Stimulated activated CD8-positive, alpha-beta memory T cell treated with anti-CD3 and anti-CD28 coated beads, Interleukin-12 subunit alpha, Interleukin-12 subunit beta, amount 100 ng/mL, for 4 hours (primary cell): ENCODE measurements around the gene FAM171A1.
"Not testable (repeated sequence)": the region's sequence is repeated elsewhere in the genome, so short reads cannot be mapped to it uniquely, and the experiment has no call there.

Source experiments
- DNase-seq: peaks from one replicate; pipeline ENCODE4 v3.0.0-alpha.2; 2020; ENCODE audit warnings: low read depth

FAM171A1 gene

DNA sequence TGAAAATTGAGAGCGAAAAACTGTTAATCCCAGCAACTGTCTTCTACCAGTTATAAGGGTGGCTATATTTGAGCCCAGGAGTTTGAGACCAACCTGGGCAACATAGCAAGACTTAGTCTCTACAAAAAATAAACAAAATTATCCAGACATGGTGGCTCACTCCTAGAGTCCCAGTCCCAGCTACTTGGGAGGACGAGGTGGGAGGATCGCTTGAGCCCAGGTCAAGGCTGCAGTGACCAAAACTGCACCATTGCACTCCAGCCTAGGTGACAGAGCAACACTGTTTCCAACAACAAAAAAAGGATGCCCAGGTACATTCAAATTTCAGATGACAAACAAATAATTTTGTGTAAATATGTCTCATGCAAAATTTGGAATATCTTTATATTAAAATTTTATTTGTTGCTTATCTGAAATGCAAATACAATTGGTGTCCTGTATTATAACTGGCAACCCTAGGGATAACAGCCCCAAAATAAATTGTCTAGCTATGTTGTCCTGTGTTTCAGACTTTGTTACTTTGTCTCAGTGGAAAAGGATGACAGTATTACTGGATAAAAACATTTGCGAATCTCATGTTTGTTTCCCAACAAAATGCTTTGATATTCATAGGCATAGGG is 26.7 kb downstream of the FAM171A1 start:
- no peak for DNase-seq

DNA sequence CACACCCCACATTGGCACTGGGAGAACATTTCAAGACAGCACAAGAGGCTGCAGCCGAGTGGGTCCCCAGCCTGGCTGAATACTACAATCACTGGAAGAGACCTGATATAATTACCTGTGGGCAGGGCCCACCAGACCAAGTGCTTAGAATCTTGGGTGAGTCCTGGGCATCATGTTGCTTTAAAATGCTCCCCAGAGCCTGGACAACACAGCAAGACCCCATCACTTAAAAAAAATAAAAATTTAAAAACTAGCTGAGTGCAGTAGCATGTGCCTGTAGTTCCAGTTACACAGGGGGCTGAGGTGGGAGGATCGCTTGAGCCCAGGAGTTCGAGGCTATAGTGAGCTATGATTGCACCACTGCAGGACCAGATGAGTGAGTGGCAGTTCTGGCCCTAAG is 28.1 kb downstream of the FAM171A1 start:
- no peak for DNase-seq

DNA sequence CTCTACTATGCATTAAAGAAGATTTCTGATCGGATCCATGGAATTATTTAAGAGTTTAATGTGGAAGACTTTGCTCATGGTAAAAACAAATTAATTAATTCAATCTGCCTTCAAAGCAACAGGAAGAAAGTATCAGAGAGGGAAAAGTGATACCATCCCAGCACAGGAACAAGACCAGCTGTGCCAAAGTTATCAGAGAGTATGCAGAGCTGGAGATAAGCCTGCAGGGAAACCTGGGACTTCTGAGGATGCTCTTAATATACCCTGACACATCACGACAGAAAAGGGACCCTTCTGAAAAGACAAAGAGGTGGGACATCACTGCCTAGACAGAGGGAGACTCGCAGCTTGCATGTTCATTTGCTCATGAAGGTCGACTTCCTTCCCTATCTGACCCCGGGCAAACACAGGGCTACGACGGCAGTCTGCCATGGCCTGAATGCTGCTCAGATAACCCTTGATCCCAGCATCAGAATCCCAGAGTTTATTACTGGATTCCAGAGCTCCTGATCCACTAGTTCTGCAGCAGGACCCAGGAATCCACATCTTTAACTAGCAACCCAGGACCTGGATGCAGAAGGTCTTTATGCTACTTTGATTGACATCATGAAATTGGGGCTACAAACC is 29.5 kb downstream of the FAM171A1 start:
- DNase-seq: no peak

DNA sequence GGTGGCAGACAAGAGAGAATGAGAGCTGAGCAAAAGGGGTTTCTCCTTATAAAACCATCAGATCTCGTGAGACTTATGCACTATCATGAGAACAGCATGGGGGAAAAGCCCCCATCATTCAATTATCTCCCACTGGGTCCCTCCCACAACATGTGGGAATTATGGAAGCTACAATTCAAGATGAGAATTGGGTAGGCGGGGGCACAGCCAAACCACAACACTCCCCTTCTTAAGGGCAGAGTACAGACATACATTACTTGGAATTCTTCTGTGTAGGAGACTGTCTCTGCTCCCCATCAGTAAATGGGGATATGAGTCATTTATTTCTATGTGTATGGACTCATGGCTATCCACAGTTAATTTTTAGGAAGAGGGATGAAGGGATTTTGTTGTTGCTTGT is 31.2 kb downstream of the FAM171A1 start:
- DNase-seq: no peak

DNA sequence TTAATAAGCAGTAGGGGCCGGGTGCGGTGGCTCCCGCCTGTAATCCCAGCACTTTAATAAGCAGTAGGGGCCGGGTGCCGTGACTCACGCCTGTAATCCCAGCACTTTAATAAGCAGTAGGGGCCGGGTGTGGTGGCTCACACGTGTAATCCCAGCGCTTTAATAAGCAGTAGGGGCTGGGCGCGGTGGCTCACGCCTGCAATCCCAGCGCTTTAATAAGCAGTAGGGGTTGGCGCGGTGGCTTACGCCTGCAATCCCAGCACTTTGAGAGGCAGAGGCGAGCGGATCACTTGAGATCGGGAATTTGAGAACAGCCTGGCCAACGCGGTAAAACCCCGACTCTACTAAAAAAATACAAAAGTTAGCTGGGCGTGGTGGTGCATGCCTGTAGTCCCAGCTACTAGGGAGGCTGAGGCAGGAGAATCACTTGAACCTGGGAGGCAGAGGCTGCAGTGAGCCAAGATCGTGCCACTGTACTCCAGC is 33.6 kb downstream of the FAM171A1 start:
- not testable (repeated sequence) for DNase-seq

DNA sequence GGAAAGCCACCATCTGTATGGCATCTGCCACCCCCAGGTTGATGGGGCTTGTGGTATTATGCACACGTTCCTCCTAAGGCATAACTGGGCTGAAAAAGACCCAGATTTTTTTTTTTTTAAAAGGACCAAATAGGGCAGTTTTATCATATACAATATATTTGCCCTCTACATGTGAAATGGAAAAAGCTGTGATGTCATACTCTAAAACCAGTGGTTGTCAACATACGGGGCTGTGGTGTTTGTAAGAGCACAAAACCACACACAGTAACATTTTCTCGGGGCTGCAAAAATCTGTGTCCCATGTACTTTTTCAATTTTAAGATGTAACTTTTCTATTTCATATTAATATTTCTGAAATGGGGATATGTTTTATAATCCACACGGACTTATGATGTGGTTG is 34.9 kb downstream of the FAM171A1 start:
- no peak for DNase-seq

DNA sequence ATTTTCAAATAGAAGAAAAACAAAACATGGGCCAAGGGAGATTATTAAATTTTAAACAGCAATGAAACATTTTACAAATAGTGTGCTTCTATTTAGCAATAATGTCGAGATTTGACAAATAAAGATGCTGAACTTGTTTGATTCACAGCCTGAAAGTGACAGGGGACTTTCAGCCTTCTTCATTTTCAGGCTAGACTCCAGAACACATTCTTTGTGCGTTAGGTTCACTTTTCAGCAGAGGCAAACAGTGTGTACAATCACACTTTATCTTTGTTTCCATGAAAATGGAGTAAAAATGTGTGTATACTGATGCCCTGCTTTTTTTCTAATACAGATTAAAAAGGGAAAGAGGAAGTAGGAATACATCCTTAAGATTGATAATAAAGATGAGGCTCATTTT is 35.6 kb downstream of the FAM171A1 start:
- DNase-seq: no peak

DNA sequence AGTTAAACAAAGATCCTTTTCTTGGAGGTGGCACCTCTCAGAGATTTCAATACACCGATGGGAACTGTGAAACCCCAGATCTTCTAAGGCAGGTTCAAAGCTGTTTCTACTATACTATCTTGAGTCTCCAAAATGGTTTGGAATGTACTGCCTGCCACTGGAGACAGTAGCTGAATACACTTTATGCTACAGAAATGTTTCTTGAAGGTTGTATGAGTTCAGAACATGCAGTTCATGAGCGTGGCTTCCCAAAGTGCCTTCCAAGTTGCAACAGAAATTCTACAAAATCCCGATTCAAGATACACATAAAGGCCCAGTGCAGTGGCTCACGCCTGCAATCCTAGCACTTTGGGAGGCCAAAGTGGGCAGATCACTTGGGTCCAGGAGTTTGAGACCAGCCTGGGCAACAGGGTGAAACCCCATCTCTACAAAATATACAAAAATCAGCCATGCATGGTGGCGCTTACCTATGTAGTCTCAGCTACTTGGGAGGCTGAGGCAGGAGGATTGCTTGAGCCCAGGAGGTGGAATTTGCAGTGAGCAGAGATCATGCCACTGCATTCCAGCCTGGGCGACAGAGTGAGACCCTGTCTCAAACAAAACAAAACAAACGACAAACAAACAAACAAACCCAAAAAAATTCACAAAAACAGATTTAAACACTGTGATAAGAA is 36.3 kb downstream of the FAM171A1 start:
- no peak for DNase-seq

DNA sequence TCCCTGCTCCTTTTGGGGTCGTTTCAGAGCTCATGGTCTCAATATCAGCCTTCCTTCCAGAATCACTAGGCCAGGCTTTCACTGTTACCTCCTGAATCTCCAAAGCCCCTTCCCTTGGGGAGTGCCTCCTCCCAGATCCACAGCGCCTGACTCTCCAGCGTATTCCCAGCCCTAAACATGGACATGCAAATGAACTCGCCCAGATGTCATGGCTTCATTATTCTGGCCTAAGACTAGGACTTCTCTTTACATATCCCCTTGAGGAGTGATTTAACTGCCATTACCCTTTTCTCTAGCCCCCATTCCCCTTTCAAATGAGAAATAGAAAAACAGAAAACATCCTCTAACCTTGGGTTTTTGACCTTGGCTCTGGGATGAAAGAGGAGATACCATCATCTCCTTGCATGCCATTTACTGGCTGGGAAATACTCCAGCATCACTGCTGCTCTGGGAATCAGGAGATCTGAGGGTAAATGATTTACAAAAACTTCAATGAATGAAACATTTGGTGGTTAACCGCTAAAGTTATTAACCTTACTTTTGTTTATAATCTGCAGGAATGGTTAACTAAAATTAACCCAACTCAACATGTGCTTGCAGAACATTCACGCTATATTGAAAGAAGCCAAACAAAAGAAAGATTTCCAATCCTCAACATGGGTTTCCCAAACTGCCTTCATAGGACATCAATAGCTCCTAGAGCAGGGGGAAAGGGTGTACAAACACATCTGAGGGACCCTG is 37.0 kb downstream of the FAM171A1 start:
- no peak for DNase-seq

DNA sequence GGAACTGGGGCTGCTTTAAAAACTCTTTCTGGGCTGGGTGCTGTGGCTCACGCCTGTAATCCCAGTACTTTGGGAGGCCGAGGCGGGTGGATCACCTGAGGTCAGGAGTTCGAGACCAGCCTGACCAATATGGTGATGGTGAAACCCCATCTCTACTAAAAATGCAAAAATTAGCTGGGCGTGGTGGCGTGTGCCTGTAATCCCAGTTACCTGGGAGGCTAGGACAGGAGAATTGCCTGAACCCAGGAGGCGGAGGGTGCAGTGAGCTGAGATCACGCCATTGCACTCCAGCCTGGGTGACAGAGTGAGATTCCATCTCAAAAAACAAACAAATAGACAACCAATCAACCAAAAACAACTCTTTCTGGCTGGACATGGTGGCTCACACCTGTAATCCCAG is 37.9 kb downstream of the FAM171A1 start:
- not testable (repeated sequence) for DNase-seq

DNA sequence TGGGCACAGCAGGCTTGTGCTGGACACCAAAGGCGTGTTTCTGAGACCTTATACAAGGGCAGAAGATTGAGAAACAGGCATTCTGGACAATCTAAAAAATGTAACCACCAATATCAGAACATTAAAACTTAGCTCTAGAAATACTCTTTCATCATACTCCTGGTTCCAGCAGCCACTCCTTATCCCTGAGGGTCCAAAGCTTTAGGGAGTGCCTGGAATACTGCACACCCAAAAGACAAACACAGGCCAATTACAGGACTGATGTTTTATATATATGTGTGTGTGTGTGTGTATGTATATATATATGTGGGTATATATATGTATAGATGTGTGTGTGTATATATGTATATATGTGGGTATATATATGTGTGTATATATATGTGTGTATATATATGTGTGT is 39.6 kb downstream of the FAM171A1 start:
- DNase-seq: no peak

DNA sequence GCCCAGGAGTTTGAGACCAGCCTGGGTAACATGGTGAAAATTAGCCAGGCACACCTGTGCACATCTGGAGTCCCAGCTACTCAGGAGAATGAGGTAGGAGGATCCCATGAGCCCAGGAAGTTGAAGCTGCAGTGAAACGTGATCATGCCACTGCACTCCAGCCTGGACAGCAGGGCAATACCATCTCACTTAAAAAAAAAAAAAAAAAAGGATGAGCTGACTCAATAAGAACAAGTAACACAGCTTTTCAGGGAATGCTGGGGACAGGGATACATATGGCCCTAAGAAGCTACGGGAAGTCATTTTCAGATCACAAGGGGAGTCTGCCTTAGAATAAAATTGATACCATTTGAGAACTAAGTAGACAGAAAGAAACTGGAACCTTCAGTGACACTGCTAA is 41.7 kb downstream of the FAM171A1 start:
- DNase-seq: no peak

DNA sequence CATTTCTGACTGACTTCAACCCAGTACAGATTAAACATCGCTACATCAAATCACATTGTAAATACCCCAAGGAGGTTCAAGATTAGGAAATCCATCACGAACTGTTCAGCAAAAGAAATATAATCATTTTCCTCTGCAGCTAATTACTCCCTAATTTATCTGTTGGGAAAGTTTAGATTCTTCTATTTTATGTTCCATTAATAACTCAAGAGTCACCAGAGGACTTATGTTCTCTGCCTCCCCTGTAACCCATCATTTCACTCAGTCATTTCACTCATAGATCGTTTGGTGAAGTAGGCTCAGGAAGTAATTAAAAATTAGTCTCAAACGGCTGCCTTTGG is 45.2 kb downstream of the FAM171A1 start:
- no peak for DNase-seq

DNA sequence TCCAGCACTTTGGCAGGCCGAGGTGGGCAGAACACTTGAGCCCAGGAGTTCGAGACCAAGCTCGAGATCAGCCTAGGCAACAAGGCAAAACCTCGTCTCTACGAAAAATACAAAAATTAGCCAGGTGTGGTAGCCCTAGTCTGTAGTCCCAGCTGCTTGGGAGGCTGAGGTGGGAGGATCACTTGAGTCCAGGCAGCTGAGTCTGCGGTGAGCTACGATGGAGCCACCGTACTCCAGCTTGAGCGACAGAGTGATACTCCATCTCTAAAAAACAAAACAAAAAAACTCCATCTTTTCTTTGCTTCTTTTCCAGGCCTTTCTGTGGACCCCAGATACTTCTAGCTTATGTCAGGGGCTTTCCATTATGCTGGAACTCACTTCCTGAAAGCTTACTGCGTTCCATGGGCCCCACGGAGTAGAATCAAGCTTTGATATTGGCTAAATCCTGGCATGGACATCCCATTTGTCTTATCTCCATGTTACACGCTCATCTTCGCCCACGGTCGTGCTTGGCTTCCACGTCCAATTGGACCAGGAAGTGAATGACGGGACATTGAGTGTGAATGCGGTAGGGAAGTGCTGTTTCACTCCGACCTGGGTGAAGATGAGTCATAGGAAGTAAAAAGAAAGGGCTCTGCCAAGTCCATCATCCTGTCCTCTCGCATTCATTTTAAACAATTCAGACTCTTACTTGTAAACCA is 45.7 kb downstream of the FAM171A1 start:
- no peak for DNase-seq

DNA sequence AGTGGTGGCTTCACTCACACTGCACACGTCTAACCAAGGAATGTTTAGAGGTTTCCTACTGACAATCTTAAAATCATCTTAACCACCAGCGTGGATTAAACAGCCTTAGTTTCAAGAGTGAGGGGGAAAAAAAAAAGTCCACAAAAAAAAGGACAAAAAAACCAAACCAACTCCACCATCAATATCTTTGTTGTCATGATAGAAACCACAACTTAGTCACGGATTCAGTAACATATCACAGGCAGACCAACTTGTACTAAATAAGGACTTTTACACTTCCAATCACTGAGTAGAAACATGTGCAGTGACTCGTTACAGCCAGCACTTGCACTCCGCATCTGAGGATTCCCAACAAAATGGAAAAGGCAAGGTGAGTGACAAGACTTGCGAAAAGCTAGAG is 46.5 kb downstream of the FAM171A1 start:
- no peak for DNase-seq

DNA sequence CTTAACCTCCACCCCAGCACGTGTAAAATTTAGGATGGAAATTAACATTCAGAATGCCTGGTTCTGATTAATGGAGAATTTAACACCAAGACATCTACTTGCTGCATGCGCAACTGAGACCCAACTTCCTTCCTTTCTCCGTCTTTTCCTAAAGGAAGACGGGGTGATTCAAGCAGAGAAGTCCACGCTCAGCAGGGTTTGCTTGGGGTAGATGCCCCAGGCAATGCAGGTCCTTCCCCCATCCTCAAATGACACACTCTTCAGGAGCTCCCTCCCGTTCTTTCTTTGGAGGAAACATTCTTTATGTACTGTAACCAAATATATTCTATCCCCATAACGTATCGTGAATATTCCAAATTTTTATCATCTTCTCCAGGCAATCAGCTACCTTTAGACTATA is 47.0 kb downstream of the FAM171A1 start:
- DNase-seq: no peak

DNA sequence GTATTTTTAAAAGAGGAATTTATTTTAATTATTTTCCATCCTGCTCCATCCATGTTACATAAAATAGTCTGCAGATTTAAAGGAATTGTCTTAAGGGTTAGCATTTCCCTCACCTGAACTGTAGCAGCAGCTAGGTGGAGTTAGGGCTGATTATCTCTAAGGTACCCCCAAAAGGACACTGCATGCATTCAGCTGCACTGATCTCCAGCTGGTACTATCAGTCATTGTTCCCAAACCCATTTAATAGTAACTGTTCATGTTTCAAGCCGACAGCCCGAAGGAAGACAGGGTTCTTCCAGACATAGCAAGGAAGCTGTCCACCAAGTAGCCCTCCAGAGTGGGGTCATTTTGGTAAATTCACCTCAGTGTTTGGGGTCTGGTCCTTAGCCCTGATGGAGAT is 48.7 kb downstream of the FAM171A1 start:
- no peak for DNase-seq

DNA sequence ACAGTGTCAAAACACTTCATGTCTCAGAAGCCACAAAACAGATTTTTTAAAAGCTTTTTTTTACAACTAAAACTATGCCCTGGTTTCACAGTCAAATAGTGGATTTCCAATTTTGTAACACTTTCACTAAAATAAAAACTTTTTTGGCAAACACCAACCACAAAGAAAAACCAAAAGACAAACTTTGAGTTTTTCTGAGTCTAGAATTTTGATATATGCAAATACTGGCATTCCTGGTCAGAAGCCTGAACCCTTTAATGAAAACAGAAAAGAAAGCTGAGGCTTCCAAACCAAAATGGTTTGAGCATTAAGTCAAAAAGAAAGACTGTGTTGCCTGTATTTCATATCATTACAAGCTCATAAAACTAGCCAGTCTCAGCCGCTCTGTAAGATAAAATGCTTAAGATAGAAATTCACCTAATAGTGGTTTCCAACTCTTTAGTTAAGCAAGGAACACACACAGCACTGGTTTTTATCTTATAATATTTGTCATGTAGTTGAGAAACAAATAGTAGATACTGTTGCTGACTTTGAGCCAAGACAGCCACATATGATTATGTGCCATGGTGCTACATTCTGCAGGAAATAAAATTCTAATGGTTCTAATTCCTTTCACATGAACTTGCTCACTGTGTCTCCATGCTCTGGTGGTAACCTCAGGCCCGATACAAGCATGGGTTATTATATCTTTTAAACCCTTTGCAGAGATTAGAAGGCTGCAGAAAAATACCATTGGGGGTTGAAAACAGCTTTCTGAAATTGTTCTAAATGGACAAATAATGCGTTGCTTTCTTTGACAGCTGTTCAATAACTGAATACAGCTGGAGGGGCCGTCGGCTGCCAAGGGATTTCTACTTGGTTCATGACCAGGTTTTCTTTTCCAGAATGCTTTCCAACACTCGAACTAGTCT is 49.4 kb downstream of the FAM171A1 start:
- DNase-seq: no peak

DNA sequence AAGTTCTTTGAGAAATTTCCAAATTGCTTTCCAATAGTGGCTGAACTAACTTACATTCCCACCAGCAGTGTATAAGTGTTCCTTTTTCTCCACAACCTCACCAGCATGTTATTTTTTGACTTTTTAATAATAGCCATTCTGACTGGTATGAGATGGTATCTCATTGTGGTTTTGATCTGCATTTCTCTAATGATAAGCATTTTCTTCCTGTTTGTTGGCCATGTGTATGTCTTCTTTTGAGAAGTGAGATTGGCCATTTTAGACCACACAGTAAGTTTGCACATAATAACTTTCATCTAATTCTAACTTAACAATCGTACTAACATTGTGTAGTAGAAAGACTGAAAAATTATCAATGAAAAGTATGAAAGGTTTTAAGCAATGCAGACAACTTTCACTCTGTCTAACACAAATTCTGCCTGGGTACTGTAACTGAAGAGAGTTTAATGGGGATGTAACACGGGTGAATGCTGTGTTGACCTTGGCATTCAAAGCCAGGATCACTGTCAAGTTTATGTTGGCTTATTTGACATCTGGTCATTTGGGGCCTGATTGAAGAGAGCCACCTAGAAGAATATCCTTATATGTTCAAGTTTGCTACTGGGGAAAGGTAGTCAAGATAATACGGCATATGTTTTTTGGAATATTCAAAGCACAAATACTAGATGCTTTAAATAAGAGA is 50.4 kb downstream of the FAM171A1 start:
- no peak for DNase-seq

DNA sequence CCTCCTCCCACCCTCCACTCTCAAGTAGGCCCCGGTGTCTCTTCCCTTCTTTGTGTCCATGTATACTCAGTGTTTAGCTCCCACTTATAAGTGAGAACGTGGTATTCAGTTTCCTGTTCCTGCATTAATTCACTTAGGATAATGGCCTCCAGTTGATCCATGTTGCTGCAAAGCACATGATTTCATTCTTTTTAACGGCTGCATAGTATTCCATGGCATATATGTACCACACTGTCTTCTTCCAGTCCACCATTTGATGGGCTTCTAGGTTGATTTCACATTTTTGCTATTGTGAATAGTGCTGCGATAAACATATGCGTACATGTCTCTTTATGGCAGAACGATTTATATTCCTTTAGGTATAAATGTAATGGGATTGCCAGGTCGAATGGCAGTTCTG is 51.0 kb downstream of the FAM171A1 start:
- no peak for DNase-seq
